ENCODE data around the gene MEIS2. TPM values are rescaled to one million over a fixed set of nuclear protein-coding genes. Genes with fewer than 3 reads are reported as not detected.

Gene MEIS2
- total RNA-seq, 1 donor from 2014 or later = 380 TPM

DNA sequence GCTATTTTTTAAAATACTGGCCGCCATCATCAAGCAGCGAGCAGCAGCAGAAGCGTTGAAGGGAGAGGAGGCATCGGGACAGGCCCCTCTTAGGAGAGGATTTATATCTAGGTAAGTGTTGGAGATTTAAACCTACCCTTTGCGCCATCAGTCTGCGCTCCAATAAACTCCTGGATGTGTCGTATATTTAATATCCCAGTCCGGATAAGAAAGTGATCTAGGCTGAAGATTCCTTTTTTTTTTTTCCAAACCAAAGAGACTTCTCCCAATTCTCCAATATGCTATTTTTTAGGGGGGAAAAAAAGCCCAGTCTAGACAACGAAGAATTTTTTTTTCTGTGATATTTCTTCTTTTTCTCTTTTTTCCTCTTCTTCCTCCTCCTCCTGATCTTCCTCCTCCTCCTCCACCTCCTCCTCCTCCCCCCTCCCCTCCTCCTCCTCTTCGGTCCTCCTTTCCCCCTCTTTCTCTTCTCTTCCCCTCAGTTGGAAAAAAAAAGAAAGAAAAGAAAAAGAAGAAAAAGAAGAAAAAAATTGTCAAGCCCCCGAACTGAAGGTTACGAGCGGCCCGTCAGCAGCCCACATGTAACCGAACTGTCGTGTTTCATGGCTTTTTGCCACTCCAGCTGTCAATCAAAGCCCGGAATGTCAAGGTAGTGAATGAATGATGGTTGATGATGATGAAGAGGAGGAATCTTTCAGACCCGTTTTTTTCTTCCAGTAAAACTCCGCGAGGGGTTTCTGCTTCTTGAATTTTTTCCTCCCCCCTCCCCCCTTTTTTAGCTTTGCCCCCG lies 835 bp downstream of the MEIS2 start:
- FAIRE-seq (no peak), DNase-seq (ENCODE audit: low spot score in 2 of 2) (peak in 1 of 2 donors; percentile 57)

- FAIRE-seq (no peak), DNase-seq (ENCODE audit: low spot score in 2 of 2) (peak in 1 of 2 donors; percentile 66)
These were observed 1.7 kb downstream of the MEIS2 start for GRCh38 chr15:37098468-37099318.

DNA sequence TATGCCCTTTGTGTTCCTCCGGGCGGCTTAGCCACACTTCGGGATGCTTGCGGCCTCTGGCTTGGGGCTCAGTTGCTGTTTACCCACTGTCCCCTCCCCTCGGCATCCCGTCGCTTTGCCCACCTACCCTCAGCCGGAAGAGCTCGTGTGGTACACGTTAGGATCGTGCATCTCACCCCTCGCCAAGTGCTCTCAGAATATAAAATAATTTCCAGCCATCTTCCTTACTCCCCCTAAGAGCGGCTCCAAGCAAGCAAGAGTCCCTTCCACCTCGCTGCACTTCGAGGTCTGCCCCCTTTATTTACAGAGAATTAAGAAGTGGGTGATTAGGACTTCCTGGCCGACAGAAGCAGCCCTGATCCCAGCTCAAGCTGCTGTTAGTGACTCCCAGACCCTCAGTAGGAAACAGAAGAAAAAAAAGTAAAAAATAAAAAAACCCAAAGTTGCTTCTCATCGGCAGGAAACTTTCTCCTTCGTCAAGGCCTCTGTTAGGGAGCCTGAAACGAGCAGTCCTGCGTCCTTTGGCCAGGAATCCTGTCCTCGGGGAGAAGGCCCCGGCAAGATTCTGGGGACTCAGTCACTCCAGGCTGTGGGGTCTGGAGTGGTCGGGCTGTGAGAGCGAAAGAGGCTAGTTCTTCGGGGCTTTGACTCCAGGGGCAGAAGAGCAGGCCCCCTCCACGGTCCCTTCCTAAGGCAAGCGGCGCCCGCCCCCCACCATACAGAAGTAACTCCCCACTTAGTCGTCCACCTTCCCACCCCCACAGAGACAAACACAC lies 3.0 kb downstream of the MEIS2 start:
- no peak for FAIRE-seq
- peak in 1 of 2 donors; percentile 44 for DNase-seq (ENCODE audit: low spot score in 2 of 2)

- DNase-seq (ENCODE audit: low spot score in 2 of 2) = no peak
- FAIRE-seq = no peak
These were observed 3.7 kb downstream of the MEIS2 start for GRCh38 chr15:37096558-37097143.

- FAIRE-seq (no peak), DNase-seq (ENCODE audit: low spot score in 2 of 2) (no peak)
These were observed 4.4 kb downstream of the MEIS2 start for GRCh38 chr15:37095770-37096557.

DNA sequence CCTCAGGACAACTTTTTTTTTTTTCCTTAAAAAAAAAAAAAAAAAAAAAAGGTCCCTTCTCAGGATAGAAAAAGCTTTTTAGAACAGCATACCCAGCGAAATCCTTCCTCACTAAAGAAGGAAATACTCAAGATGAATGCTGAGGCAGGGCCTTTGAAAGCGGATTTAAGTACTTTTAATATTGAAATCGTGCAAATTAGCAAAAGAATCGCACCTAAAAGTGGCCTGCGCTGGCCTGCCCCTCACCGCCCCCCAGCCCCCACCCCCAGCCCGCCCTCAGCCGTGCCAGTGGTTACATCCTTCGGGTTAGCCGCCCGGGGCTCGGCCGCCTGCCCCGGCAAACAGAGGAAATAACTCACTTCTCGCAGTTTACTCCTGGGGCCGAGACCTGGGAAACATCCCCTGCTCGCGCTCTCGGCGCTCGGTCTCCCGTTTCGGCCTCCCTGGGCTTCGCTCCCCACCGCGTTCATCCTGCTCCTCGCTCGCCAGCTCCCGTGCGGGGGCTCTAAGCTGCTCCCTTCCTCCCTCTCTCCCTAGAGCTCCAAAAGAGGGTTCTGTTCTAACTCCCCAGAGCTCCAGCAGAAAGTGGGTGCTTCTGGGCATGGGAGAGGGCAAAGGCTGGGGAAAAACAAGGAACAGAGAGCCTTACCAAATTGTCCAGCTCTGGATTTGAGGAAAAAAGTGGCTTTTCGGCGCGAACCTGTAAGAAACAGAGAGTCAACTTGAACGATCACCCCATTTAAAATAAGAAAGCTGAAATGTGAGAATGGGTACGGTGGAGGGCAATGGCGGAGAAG lies 5.2 kb downstream of the MEIS2 start:
- FAIRE-seq (no peak), DNase-seq (ENCODE audit: low spot score in 2 of 2) (no peak)

DNA sequence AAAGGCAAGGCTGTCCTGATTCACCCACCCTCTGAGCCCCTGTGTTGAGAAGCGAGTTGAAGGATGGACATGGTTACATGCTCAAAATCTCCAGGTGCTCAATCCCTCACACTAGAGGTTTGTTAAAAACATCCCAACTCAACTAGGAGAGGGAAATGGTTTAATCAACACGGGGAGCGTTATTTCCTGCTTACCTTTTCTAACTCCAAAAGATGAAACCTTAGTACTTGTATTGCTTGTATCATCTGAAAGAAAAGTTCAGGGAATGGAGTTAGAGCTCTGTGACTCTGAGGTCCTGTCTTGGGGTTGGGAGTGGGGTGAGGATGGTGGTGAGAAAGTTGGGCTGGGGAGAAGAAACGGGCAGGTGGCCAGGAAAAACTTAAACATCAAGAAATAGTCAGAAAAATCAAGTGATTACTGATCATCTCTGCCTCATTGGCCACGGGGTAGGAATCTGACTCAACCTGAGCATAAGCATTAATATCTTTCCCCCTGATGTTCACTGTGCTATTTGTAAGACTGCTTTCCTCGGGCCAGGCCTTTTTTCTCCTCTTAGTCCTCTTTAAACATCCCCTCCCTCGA lies 5.9 kb downstream of the MEIS2 start:
- FAIRE-seq = no peak
- DNase-seq (ENCODE audit: low spot score in 2 of 2) = no peak

- no peak for DNase-seq (ENCODE audit: low spot score in 2 of 2)
- no peak for FAIRE-seq
These were observed 6.6 kb downstream of the MEIS2 start for GRCh38 chr15:37093480-37094332.

DNA sequence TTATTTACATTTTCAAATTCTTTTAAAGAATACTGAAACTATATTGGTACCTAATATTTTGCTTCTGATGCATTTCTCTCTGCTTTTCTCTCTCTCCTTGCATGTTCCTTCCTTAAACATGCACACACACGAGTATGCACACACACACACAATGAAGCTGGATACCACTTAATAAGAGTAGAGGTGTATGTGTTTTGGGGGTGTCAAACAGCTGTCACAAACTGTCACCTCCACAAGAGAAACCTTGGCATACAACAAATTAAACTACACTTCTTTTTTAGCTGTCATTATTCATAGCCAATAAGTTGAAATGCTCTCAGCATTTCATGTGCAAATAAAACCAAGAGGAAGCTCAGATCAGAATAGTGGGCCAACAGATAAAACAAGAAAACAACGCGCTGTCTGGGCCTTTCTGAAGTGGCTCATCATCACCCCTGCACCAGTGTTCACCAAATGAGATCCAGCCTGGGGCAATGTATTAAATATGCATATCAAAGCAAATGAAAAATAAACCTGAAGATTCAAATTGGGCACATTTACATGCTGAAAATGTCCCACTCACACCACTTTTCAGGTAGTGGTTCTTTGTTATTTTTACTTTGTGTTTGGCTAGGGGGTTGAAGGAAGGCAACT lies 9.7 kb downstream of the MEIS2 start:
- FAIRE-seq (no peak), DNase-seq (ENCODE audit: low spot score in 2 of 2) (no peak)

GRCh38 chr15:37088436-37088835 lies 11.9 kb downstream of the MEIS2 start:
- DNase-seq (ENCODE audit: low spot score in 2 of 2) (no peak), FAIRE-seq (no peak)

DNA sequence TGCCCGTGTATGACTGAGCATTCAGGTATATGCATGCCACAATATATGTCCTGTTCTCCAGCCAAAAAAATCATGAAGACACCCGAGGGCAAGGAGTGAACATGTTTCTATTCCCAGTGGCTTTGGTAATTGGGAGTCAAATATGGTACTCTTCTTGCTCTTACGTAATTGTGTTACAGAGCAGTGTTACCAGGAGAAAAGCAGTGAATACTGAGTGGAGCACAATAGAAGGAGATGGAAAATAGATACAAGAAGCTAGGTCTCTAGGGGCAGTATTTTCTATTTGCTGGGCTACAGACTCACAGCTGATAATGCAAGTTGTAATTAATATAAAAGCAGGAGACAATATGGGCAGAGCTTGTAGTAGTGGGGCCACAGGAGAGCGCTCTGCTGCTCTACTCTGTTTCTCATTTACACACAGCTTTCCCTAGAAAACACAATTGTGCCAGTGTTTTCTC lies 13.2 kb downstream of the MEIS2 start:
- FAIRE-seq = no peak

DNA sequence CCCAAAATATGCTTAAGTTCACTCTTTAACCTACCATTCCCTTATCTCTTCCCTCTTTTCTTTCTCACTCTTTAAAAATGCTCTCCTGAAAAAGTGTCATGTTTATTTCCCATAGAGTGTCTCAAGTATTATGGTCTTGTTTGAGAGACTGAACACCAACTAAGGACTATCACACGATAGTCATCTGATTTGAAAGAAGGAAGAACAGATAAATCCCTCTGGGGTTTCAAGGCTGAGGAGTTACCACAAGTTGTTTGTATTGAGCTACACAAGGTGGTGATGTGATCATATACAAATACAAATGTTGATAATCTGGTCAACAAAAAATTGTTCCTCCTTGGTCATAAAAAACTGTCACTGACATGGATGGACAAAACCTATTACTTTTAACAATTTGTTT lies 13.8 kb downstream of the MEIS2 start:
- no peak for DNase-seq (ENCODE audit: low spot score in 2 of 2)
- no peak for FAIRE-seq

More for the DNA sequence above, 13.2 kb downstream of the MEIS2 start:
- no peak for DNase-seq (ENCODE audit: low spot score in 2 of 2)

DNA sequence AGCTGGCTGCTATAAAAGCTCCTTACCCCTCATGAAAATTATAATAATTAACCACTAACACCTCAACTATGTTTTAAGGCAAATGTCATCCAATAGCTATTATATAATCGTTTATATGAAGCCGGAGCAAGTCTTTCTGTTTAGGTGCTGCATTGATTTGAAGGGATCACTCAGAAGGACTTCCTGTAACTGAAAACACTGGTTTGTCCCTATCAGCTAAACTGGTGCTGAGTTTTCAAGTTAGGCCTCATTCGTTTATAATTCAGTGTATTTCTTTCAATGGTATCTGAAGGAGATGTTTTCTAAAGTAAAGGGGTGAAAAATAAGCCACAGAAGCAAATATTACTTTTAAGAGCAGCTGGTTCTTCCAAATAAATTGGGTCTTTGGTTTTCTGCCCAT lies 14.2 kb downstream of the MEIS2 start:
- no peak for DNase-seq (ENCODE audit: low spot score in 2 of 2)
- no peak for FAIRE-seq

GRCh38 chr15:37084602-37085001 lies 15.7 kb downstream of the MEIS2 start:
- FAIRE-seq = no peak

DNA sequence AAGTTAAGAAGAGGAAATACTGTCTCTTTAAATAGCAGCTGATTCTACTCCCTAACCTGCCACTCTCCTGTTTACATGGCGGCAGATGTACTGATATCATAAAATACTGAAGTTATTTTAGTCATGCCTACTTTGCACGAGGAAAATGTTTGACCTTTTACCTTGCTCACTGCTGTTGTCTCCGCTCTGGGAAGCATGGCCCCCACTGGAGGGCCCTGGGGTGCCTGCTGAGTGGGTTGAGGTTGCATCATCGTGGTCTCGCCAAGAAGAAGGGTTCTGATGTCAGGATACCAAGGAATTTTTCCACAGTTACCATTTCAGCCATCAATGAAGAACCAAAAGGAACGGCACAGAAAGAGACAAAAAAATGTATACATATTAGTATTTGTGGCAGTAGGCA lies 16.7 kb downstream of the MEIS2 start:
- FAIRE-seq (no peak), DNase-seq (ENCODE audit: low spot score in 2 of 2) (no peak)

More at GRCh38 chr15:37084602-37085001, 15.7 kb downstream of the MEIS2 start:
- DNase-seq (ENCODE audit: low spot score in 2 of 2) = no peak

GRCh38 chr15:37081983-37082382 lies 18.4 kb downstream of the MEIS2 start:
- FAIRE-seq = no peak

More at GRCh38 chr15:37081983-37082382, 18.4 kb downstream of the MEIS2 start:
- DNase-seq (ENCODE audit: low spot score in 2 of 2) = no peak

All from frontal cortex (tissue), 4 donors.